Esophagus squamous epithelium (tissue), 4 donors: ENCODE results near the gene SPDEF.

Source experiments
- POLR2A ChIP-seq, 4 donors: fragments of 450-650 bp; IDR thresholded peaks; one replicate each; pipeline ENCODE4 v1.6.1; 2017; ENCODE audit warnings: antibody characterized with exemption in 4 of 4, mild to moderate bottlenecking in 4 of 4, moderate library complexity in 3 of 4
- TF ChIP-seq, protein P1 (sequence below), 6 experiments: fragments of 450-650 bp in 4 of 6; fragments of 200-600 bp in 2 of 6; sonication (generic) in 2 of 6; IDR thresholded peaks; one replicate each; pipeline ENCODE4 v1.5.1; 2016 to 2019; ENCODE audit warnings: antibody characterized with exemption in 6 of 6, mild to moderate bottlenecking in 4 of 6, moderate library complexity in 4 of 6

DNA sequence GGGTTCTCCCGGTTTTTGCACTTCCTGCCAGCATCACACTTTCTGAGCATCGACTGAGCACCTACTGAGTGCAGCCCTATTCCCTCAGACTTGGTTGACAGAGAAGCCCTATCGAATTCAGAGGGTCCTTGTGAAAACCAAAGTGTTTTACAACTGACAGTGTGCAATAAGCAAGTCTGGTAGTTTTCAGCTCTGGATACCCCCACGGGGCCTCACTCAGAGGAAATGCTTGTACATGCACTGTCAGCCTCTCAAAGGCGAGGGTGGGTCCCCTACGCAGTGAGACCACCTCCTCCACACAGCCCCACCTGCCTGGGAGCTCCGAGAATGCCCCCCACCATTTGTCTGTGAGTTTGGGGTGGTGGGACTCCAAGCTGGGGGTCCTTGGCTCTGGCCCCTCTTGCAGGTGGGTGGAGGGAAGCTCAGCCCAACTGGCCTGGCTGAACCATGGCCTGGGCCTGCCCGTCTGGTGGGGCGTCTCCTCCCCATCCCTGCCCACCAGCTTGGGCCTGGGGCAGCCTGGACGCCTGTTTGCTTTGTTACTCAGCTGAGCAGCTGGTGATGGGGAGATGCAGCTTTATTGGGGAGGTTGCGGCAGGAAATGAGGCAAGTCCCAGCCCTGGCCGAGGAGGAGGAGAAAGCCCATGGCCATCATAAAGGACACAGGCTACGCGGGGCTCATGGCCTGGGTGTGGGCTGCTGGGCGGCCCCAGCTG is 1.7 kb downstream of the SPDEF start:
- TF ChIP-seq, protein P1, sequence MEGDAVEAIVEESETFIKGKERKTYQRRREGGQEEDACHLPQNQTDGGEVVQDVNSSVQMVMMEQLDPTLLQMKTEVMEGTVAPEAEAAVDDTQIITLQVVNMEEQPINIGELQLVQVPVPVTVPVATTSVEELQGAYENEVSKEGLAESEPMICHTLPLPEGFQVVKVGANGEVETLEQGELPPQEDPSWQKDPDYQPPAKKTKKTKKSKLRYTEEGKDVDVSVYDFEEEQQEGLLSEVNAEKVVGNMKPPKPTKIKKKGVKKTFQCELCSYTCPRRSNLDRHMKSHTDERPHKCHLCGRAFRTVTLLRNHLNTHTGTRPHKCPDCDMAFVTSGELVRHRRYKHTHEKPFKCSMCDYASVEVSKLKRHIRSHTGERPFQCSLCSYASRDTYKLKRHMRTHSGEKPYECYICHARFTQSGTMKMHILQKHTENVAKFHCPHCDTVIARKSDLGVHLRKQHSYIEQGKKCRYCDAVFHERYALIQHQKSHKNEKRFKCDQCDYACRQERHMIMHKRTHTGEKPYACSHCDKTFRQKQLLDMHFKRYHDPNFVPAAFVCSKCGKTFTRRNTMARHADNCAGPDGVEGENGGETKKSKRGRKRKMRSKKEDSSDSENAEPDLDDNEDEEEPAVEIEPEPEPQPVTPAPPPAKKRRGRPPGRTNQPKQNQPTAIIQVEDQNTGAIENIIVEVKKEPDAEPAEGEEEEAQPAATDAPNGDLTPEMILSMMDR (IDR thresholded peaks at IDR 0.05): no peak
- TF ChIP-seq POLR2A (IDR thresholded peaks at IDR 0.05): no peak
